GM12872 (cell line): ENCODE measurements around the gene FLNA.

ENCODE experiments used
- CTCF ChIP-seq: IDR thresholded peaks from 3 replicates; pipeline ENCODE4 v1.5.1; 2011; ENCODE audit warnings: low read depth, mild to moderate bottlenecking, low read length, moderate library complexity; ENCODE audit not compliant: insufficient read depth

The FLNA gene

DNA sequence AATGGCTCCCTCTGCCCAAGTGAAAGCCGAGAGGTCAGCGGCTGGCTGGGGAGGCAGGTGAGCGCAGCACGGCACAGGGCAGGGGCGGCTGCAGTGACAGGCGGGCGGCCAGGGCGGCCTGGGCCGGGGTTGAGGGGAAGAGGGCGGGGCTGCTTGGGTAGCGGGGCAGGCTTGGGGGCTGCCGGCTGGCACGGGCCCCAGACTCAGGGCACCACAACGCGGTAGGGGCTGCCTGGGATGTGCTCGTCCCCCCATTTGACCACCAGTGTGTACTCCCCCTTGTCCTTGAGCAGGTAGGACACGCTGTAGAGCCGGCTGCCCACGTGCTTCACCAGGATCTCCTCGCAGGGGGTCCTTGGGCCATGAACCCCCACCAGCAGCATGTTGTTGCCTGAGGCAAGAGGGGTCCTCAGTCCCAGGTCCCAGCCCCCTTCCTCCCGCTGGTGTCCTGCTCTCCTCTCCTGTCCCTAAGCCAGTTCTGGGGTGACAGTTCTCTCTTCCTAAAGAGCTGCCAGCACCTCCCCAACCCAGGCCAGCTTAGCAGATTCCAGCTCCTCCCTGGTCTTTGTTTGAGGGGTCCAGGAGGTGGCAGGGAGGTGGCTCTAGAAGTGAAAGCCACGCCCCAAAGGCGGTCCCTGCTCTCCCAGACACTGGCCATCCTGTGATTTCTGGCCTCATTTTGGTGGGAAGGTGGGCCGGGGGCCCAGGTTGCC is 25.6 kb downstream of the FLNA start:
- TF ChIP-seq CTCF: no peak

GRCh38 chrX:154348114-154348531 is 26.3 kb downstream of the FLNA start:
- TF ChIP-seq CTCF: no peak

GRCh38 chrX:154334496-154334895 is 39.9 kb downstream of the FLNA start:
- TF ChIP-seq CTCF: no peak

GRCh38 chrX:154333837-154334271 is 40.6 kb downstream of the FLNA start:
- TF ChIP-seq CTCF: no peak

DNA sequence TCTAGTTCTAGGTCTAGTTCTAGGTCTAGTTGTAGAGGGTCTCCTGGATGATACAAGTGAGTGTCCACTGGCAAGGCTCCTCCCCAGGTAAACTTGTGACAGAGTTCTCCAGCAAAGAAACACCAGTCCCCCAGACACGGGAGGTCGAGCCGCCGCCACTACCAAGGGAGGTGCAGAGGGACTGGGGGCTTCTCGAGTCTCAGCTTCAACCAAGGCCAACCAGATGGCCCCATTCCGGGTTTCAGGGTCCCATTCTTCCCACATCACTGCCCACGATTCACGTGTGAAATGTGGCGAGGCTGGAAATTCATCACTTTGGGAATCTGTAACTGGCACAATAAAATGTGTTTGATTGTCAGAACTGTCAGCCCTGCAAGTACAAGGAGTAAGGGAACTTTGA is 41.3 kb downstream of the FLNA start:
- TF ChIP-seq CTCF: no peak

GRCh38 chrX:154332561-154332960 is 41.9 kb downstream of the FLNA start:
- TF ChIP-seq CTCF: no peak

DNA sequence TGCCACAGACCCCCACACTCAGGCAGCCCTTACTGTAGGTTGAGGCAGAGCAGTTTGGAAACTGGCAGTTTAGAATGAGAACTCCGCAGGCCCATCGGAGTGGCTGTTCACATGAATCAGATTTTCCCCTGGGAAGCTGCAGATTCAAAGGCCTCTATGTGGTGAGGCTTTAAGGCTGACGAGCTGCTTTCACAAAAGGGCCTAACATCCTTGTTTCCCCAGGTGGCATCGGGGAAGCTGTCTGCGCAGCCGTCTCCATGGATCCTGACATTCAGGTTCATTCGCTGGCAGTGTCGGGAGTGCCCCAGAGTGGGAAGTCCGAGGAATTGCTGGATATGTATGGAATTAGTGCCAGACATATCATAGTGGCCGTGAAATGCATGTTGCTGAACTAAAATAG is 45.1 kb downstream of the FLNA start:
- TF ChIP-seq CTCF: no peak
